NCI-H1930 (cell line): Measurements from ENCODE around the gene STRN4.
A peak's percentile ranks its signal among the peaks of the same experiment; 100 is the strongest.

Source experiments
- DNase-seq, 2 experiments: peaks; one replicate each; lab custom pipeline; 2025; lab: John Stamatoyannopoulos, UW

STRN4 gene

GRCh38 chr19:46725036-46725820 is 21.0 kb downstream of the STRN4 start:
- no peak for DNase-seq

DNA sequence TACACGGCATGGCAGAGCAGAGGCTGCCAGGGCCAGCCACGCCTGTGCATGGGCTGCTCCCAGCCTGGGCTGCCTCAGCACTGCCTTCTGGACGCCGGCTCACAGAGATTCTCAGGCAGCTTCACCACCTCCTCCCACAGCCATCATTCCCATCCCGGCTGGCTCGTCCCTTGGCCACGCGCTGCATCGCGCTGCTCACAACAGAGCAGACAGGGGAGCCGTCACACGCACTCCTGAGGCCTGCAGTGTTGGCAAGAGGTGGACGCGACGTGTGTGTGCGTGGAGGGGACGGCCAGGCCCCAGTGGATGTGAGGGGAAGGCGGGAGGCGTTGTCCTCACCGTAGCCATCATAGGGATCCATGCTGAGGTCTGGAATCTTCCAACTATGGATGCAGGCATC is 21.8 kb downstream of the STRN4 start:
- no peak for DNase-seq

GRCh38 chr19:46723471-46723870 is 22.8 kb downstream of the STRN4 start:
- no peak for DNase-seq

- no peak for DNase-seq
These were observed 23.2 kb downstream of the STRN4 start for GRCh38 chr19:46723023-46723461.

DNA sequence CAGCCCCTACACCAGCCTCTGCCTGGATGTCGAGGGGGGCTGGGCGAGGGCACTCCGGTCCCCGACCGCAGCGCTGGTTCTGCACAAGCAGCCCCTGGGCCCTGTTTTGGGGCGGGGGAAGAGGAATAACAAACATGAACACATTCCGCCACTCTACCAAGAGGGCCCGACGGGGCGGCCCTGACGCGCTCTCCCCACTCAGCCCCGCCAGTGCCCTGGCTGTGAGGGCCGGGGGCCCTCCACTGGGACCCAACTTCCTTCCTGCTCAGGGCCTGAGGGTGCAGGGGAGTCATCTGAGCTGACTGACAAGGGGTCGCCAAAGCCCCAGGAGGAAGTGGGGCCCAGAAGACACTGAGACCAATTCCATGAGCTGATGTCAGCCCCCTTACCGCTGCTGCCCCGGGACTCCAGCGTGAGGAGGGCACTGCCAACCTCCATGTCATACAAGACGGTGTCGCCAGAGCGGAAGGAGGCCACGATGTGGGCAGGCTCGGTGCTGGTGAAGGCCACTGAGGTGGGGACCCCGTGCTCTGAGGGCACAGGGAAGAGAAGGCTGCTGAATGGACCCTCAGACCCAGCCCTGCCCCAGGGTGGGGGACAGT is 23.7 kb downstream of the STRN4 start:
- DNase-seq = no peak

GRCh38 chr19:46722004-46722380 is 24.3 kb downstream of the STRN4 start:
- DNase-seq = no peak

DNA sequence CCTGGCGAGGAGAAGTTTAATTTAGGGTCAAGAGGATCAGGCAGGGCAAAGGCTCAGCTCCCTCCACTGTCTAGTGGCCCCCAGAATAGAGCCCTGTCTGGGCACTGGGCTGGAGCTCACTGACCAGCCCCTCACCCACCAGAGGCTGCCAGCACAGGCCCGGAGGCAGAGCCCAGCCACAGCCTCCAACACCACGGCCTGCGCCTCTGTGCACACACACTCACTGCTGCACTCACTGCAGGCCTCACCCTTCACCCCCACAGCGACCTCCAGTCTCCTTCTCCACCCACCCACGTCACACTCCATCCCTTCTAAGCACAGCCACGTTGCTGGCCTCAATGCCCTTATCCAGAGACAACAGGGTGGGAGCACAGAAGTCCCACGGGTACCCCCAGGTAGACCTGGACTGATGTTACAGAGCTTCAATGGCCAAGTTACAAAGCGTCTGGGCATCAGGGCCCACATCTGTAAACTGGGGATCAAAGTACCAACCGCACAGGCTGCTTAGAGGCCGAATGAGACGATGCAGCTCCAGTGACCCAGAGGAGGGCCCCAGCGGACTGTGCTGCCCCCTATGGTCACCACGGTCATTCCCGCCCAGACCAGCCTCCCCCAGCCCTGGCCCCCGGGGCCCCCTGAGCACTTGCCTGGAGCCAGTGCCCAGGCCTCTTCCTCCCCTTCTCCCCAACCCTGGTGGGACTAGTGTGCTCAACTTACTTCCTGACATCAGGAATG is 24.8 kb downstream of the STRN4 start:
- no peak for DNase-seq

GRCh38 chr19:46720503-46721239 is 25.6 kb downstream of the STRN4 start:
- no peak for DNase-seq

GRCh38 chr19:46719629-46720502 is 26.4 kb downstream of the STRN4 start:
- DNase-seq = no peak

DNA sequence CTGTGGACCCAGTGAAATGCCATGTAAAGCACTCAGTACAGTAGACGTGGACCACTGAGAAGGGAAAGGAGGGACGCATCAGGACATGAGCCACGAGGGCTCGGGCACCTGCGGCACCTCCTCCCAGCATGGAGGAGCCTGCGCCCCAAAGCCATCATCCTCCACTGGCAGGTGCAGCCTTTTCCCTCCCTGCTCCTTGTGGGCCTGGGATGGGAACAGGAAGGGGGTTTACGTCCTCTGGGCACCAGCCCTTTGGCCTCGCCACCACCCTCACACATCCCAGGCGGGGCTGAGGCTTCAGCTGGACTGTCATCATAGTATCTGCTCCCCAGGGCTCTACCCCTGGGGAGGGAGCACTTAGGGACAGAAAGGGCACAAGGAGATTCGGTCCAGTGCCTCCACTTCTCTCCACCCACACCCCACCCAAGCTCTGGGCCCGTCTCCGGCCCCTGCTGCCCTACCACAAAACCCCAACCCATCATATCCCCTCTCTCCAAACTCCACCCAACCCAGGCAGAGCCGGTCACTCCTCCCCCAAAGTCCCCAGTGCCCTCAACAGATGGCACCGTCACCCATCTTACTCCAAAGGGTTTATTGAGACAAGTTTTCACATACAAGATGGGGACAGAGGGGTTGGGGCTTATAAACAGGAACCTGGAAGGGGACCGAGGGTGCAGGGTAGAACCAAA is 27.2 kb downstream of the STRN4 start:
- no peak for DNase-seq

- DNase-seq = no peak
These were observed 27.9 kb downstream of the STRN4 start for GRCh38 chr19:46718157-46718933.

DNA sequence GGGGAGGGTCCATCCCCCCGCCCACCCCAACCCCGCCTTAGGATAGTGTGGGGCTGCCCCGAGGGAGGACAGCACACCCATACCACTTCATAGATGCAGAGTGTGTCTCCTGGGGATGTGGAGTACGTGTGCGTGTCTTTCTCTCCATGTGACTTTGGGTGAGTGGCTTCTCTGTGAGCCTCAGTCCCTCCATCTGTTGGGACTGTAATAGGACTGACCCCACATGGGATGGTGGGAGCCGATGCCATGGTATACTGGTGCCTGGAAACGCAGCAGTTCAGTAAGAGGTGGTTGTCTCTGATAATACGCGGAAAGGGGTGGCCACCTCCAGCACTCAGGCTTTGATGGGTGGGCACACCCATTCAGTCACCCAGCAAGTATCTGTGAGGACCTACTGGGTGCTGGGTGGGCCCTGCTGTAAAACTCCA is 28.5 kb downstream of the STRN4 start:
- no peak for DNase-seq

DNA sequence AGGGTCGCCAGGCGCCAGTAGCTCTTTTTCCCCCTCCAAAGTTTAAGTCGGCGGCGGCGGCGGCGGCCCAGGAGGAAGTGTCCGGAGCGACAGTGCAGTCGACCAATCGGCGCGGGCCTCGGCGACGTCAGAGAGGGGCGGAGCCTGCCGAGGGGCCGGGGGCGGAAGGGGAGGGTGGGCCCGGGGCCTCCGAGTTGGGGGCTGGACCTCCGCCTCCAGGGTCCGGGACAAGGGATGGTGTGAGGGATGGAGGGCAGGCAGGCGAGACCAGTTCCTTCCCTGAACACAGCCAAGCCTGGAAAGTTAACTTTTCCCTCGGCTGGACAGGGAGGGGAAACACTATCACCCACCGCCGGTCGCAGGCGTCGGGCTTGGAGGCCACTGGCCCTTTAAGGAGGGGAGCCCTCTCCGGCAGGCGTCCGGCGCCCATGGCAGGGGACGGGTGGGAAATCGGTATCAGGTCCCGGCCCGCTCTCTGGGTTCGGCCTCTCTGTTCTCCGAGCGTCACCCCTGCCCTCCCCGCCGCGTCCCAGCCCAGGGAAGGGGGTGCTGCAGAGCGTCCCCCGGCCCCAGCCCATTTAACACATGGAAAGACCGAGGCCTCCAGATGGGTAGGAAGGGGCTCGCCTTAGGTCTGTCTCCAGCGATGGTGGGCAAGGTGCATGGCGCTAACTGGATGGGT is 29.1 kb downstream of the STRN4 start, which contains the start of gene PRKD2:
PRKD2 (minus strand) TSS at position 81 of the 682 bp plus-strand sequence. CDS start 744 bp downstream, outside the sequence.
- DNase-seq = peak; percentile 29 to 75

GRCh38 chr19:46716672-46717033 is 29.6 kb downstream of the STRN4 start:
- DNase-seq = no peak

- no peak for DNase-seq
These were observed 30.1 kb downstream of the STRN4 start for GRCh38 chr19:46715975-46716671.

DNA sequence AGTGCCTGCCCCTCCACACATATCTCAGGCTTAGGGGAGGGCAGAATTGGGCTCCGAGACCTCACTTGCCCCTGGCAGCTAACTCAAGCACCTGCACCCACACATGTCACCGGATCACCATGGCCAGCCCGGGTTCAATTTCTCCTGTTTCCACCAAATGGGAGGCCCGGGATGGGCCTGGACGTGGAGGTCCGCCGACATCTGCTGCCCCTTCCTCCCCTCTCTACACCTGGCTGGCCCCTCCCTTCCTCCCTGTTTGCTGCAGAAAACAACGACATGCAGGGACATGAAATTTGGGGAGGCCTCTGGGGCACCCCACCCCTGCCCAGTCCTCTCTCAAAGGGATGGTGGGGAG is 30.7 kb downstream of the STRN4 start:
- no peak for DNase-seq

DNA sequence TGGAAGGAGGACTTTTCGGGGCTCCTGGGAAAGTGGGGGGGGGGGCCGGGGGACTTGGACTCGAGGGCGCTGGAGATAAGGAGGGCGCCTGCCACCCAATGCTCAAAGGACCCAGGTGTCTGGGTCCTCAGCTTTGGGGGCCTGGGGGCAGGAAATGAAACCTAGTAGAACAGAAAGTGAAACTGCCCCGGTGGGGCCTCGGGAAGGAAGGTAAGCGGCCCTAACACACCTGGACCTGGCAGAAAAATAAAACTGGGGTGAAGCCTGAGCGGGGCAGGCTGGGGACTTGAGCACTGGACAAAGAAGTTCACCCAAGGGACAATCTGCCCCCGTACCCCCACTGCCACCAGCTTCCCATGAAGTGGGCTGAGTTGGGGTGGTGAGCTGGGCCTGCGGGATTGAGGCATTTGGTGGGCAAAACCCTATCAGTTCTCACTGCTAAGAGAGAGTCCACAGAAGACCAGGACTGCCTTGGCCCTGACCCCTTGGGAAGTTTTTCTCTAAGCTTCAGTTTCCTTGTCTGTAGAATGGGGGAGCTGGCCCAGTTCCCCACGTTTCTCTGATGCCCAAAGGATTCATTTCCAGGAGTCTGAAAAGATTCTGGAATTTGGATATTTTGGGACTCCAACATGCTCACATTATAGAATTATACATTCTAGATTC is 31.7 kb downstream of the STRN4 start:
- DNase-seq = no peak

GRCh38 chr19:46713781-46714443 is 32.3 kb downstream of the STRN4 start:
- DNase-seq = no peak
